Hepatocyte (in vitro differentiated cells): ENCODE results near the gene PRSS56.

Experiments
- EZH2 ChIP-seq: fragments of 200-600 bp; sonication (generic); IDR thresholded peaks from 2 replicates; pipeline ENCODE4 v1.6.1; 2016; ENCODE audit warnings: antibody characterized with exemption, mild to moderate bottlenecking, borderline replicate concordance
- EZH2phosphoT487 ChIP-seq: fragments of 200-600 bp; sonication (generic); IDR thresholded peaks from one replicate; pipeline ENCODE4 v1.6.1; 2018; ENCODE audit warnings: antibody characterized with exemption, mild to moderate bottlenecking, low read depth, moderate library complexity; ENCODE audit not compliant: unreplicated experiment, severe bottlenecking
- TF ChIP-seq, protein P1 (sequence below): fragments of 200-600 bp; sonication (generic); IDR thresholded peaks from 2 replicates; pipeline ENCODE4 v1.5.1; 2016; ENCODE audit warnings: antibody characterized with exemption, mild to moderate bottlenecking; ENCODE audit not compliant: poor library complexity

DNA sequence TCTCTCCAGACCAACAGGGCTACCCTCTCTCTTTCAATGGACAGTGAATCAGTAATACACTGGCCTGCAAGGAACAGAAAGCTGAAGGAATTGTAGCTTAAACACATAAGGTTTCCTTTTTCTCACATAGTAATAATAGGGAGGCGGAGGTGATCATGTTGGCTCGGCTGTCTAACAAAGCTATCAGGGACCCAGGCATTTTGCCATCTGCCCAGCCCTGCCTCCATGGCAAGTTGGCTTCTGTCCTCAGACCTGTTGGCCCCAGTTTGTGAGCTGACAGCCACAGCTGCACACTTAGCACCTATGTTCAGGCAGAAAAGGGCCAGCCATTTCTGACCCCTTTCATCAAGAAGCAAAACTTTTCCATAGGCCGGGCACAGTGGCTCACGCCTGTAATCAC lies 17.3 kb downstream of the PRSS56 start:
- TF ChIP-seq EZH2phosphoT487 (no peak), EZH2 (no peak)
- TF ChIP-seq, protein P1, sequence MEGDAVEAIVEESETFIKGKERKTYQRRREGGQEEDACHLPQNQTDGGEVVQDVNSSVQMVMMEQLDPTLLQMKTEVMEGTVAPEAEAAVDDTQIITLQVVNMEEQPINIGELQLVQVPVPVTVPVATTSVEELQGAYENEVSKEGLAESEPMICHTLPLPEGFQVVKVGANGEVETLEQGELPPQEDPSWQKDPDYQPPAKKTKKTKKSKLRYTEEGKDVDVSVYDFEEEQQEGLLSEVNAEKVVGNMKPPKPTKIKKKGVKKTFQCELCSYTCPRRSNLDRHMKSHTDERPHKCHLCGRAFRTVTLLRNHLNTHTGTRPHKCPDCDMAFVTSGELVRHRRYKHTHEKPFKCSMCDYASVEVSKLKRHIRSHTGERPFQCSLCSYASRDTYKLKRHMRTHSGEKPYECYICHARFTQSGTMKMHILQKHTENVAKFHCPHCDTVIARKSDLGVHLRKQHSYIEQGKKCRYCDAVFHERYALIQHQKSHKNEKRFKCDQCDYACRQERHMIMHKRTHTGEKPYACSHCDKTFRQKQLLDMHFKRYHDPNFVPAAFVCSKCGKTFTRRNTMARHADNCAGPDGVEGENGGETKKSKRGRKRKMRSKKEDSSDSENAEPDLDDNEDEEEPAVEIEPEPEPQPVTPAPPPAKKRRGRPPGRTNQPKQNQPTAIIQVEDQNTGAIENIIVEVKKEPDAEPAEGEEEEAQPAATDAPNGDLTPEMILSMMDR = no peak
